ENCODE results near the gene MED13.

Gene MED13

DNA sequence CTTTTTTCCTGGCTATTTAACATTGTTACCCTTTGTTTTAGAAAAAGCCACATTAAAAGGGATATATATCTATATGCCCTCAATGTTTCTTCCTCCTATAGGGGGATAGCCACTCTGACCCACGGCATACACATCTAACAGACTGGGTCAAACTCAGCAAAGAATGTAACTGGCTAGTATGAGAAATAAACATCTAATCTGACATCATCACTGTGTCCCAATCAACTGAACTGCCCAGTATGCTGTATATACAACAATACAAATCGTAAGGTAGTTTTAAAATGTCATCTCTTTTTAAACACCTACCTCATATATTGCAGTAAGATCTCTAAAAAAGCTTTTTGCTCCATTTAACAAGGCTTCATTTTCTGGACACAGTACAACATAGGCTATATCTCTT is 97.3 kb downstream of the MED13 start:
- peaks cover 12% of the 10 kb centered on the region for H3K36me3 ChIP-seq (ENCODE audit: insufficient read depth)

DNA sequence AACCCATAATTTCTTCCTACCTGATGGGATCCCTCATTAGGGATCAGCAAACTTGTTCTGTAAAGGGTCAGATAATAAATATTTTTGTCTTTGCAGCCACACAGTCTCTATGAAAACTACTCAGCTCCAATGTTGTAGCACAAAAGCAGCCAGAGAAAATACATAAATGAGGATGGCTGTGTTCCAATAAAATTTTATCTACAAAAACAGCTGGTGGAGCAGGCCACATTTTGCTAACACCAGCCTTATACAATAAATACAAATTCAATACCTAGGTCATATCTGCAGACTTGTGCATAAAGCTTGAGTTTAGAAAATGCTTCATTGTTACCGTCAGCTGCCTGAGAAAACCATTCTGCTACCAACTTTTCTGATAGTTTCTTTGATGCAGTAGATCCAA is 98.9 kb downstream of the MED13 start:
- no peaks in the 10 kb centered on the region for H4K20me1 ChIP-seq (ENCODE audit: insufficient read depth)
- no peak overlapping the region for H3K9ac ChIP-seq
- H3K4me2 ChIP-seq, result no peak overlapping the region
- H3K27me3 ChIP-seq (ENCODE audit: insufficient read depth, low read depth), result no peaks in the 10 kb centered on the region
- H3K4me1 ChIP-seq (ENCODE audit: low read depth, poor library complexity, severe bottlenecking), result no peaks in the 10 kb centered on the region
- H3K27ac ChIP-seq, result no peak overlapping the region
- H3K4me3 ChIP-seq (IDR thresholded peaks at IDR 0.05; ENCODE audit: insufficient read depth, low read depth, low read length), result no peak overlapping the region
- TF ChIP-seq, protein P1, sequence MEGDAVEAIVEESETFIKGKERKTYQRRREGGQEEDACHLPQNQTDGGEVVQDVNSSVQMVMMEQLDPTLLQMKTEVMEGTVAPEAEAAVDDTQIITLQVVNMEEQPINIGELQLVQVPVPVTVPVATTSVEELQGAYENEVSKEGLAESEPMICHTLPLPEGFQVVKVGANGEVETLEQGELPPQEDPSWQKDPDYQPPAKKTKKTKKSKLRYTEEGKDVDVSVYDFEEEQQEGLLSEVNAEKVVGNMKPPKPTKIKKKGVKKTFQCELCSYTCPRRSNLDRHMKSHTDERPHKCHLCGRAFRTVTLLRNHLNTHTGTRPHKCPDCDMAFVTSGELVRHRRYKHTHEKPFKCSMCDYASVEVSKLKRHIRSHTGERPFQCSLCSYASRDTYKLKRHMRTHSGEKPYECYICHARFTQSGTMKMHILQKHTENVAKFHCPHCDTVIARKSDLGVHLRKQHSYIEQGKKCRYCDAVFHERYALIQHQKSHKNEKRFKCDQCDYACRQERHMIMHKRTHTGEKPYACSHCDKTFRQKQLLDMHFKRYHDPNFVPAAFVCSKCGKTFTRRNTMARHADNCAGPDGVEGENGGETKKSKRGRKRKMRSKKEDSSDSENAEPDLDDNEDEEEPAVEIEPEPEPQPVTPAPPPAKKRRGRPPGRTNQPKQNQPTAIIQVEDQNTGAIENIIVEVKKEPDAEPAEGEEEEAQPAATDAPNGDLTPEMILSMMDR (conservative IDR thresholded peaks at IDR 0.05; ENCODE audit: low read depth, low read length), result no peak
- peaks cover 7% of the 10 kb centered on the region; the same call in 1 of the 2 replicates for H3K79me2 ChIP-seq (ENCODE audit: insufficient read depth, low read depth)
- H3K36me3 ChIP-seq (ENCODE audit: insufficient read depth), result peaks cover 14% of the 10 kb centered on the region; the same call in 1 of the 2 replicates
- H2AFZ ChIP-seq (ENCODE audit: low read depth), result no peak overlapping the region

More for the DNA sequence above, 97.3 kb downstream of the MED13 start:
- Histone ChIP-seq H3K79me2 (ENCODE audit: insufficient read depth, low read depth) (peaks cover 7% of the 10 kb centered on the region; the same call in 1 of the 2 replicates), H4K20me1 (ENCODE audit: insufficient read depth) (0 out of 2 replicates have a peak, but pooled peaks cover under 1% of the 10 kb centered on the region), H3K4me2 (no peak overlapping the region), H3K9ac (no peak overlapping the region), H2AFZ (ENCODE audit: low read depth) (no peak overlapping the region), H3K4me1 (ENCODE audit: low read depth, poor library complexity, severe bottlenecking) (no peaks in the 10 kb centered on the region), H3K4me3 (IDR thresholded peaks at IDR 0.05; ENCODE audit: insufficient read depth, low read depth, low read length) (no peak overlapping the region), H3K27me3 (ENCODE audit: insufficient read depth, low read depth) (no peaks in the 10 kb centered on the region), H3K27ac (no peak overlapping the region)
- TF ChIP-seq, protein P1 (conservative IDR thresholded peaks at IDR 0.05; ENCODE audit: low read depth, low read length), result no peak

DNA sequence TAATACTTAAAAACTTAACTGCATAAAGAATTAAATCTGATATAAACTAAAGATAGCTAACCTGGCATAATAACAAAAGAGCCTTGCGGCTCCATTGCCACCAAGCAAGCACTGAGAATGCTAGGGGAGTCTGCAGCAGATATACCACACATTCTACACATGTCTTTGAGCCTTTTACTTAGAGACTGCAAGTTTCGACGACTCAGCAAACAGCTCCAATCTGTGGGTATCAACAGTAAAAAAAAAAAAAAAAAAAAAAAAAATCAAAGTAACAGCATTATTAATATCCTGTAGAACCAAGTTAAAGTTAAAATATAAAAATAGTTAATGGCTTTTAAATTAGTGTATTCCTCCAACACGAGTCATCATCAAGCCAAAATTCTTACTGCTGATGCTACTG is 109.5 kb downstream of the MED13 start:
- Histone ChIP-seq H2AFZ (ENCODE audit: low read depth) (no peak overlapping the region), H3K79me2 (ENCODE audit: insufficient read depth, low read depth) (no peaks in the 10 kb centered on the region; the same call in 1 of the 2 replicates), H3K27me3 (ENCODE audit: insufficient read depth, low read depth) (no peaks in the 10 kb centered on the region), H3K27ac (no peak overlapping the region), H3K4me3 (IDR thresholded peaks at IDR 0.05; ENCODE audit: insufficient read depth, low read depth, low read length) (no peak overlapping the region), H3K9ac (no peak overlapping the region), H3K4me2 (no peak overlapping the region), H3K36me3 (ENCODE audit: insufficient read depth) (peaks cover 10% of the 10 kb centered on the region; the same call in 1 of the 2 replicates), H4K20me1 (ENCODE audit: insufficient read depth) (no peaks in the 10 kb centered on the region), H3K4me1 (ENCODE audit: low read depth, poor library complexity, severe bottlenecking) (no peaks in the 10 kb centered on the region)
- TF ChIP-seq, protein P1 (conservative IDR thresholded peaks at IDR 0.05; ENCODE audit: low read depth, low read length), result no peak

DNA sequence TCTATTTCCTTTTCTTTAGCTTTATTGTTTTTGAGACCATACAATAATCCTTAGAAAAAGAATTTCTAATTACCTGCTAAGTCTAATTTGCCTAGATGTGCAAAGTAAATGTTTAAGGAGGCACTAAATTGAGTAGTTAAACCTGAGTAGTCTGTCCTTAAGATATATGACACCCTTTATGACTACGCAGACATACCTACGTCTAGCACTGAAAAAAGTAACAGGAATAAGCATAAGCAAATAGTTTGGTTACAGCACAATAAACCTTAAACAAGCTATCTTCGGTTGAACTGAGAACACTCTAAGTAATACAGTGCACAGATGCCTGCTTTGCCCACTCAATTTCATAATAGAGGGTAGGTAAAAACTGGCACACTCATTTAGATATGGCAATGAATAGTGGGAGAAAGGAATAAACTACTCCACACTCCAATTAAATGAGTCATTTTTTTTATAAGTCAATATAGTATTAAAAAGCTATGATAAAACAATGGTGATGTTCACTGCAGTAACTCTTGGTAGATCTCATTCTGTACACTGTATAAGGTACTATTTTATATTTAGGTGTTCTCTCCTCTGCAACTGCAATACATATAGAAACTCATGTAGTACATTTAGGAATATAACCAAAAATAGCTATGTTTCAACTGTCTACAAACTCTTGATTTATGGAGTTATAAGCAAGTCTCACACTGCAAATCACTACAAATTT is 117.6 kb downstream of the MED13 start:
- Histone ChIP-seq H3K4me1 (ENCODE audit: low read depth, poor library complexity, severe bottlenecking) (no peaks in the 10 kb centered on the region), H3K79me2 (ENCODE audit: insufficient read depth, low read depth) (no peaks in the 10 kb centered on the region), H4K20me1 (ENCODE audit: insufficient read depth) (no peaks in the 10 kb centered on the region), H3K36me3 (ENCODE audit: insufficient read depth) (peaks cover 7% of the 10 kb centered on the region; the same call in 1 of the 2 replicates), H2AFZ (ENCODE audit: low read depth) (no peak overlapping the region), H3K27ac (no peak overlapping the region), H3K4me3 (IDR thresholded peaks at IDR 0.05; ENCODE audit: insufficient read depth, low read depth, low read length) (no peak overlapping the region), H3K27me3 (ENCODE audit: insufficient read depth, low read depth) (no peaks in the 10 kb centered on the region), H3K4me2 (no peak overlapping the region), H3K9ac (no peak overlapping the region; the same call in 1 of the 2 replicates)
- TF ChIP-seq, protein P1 (conservative IDR thresholded peaks at IDR 0.05; ENCODE audit: low read depth, low read length), result no peak

Measured in KMS-11 (cell line).